Measurements from ENCODE around the gene WEE1.

- no peak for TF ChIP-seq ZNF549 (tag by site-specific recombination; IDR thresholded peaks at IDR 0.05)
- TF ChIP-seq ZNF677 (tag by site-specific recombination; IDR thresholded peaks at IDR 0.05), result no peak
- no peak for TF ChIP-seq ZNF645 (tag by site-specific recombination; IDR thresholded peaks at IDR 0.05)
- no peak for TF ChIP-seq ZNF768 (tag by site-specific recombination; IDR thresholded peaks at IDR 0.05)
- TF ChIP-seq CTCF (tag by site-specific recombination; IDR thresholded peaks at IDR 0.05), result no peak
Observed at GRCh38 chr11:9529334-9529650, 44.2 kb upstream of the WEE1 start.

Data from HEK293 (cell line).